NCI-H187 treated with DMSO at 0.1 percent for 48 hours (cell line): ENCODE measurements around the gene LYRM4.

Experiments used
- DNase-seq: peaks from one replicate; lab custom pipeline; 2025; lab: John Stamatoyannopoulos, UW

Gene LYRM4

GRCh38 chr6:5246141-5247097 lies 14.3 kb downstream of the LYRM4 start:
- DNase-seq: no peak

- no peak for DNase-seq
Observed at GRCh38 chr6:5243069-5243468, 17.7 kb downstream of the LYRM4 start.

- DNase-seq: no peak
Observed at GRCh38 chr6:5241252-5241651, 19.5 kb downstream of the LYRM4 start.

GRCh38 chr6:5238336-5238735 lies 22.4 kb downstream of the LYRM4 start:
- DNase-seq: no peak

- no peak for DNase-seq
Observed at GRCh38 chr6:5237805-5238204, 22.9 kb downstream of the LYRM4 start.

- DNase-seq: no peak
Observed at GRCh38 chr6:5235830-5236229, 24.9 kb downstream of the LYRM4 start.

- DNase-seq: no peak
Observed at GRCh38 chr6:5234874-5235273, 25.9 kb downstream of the LYRM4 start.

- DNase-seq: no peak
Observed at GRCh38 chr6:5231289-5231688, 29.5 kb downstream of the LYRM4 start.

GRCh38 chr6:5230081-5230480 lies 30.7 kb downstream of the LYRM4 start:
- DNase-seq: no peak

- DNase-seq: no peak
Observed at GRCh38 chr6:5229356-5229755, 31.4 kb downstream of the LYRM4 start.

- no peak for DNase-seq
Observed at GRCh38 chr6:5223309-5223708, 37.4 kb downstream of the LYRM4 start.

- no peak for DNase-seq
Observed at GRCh38 chr6:5220443-5220842, 40.3 kb downstream of the LYRM4 start.

GRCh38 chr6:5219011-5219691 lies 41.6 kb downstream of the LYRM4 start:
- DNase-seq: no peak

- DNase-seq: no peak
Observed at GRCh38 chr6:5217356-5217755, 43.4 kb downstream of the LYRM4 start.

- no peak for DNase-seq
Observed at GRCh38 chr6:5215799-5216198, 45.0 kb downstream of the LYRM4 start.

GRCh38 chr6:5215159-5215558 lies 45.6 kb downstream of the LYRM4 start:
- no peak for DNase-seq

- no peak for DNase-seq
Observed at GRCh38 chr6:5214570-5215052, 46.1 kb downstream of the LYRM4 start.

GRCh38 chr6:5213836-5214235 lies 46.9 kb downstream of the LYRM4 start:
- no peak for DNase-seq

GRCh38 chr6:5211492-5211891 lies 49.3 kb downstream of the LYRM4 start:
- DNase-seq: no peak

GRCh38 chr6:5208471-5208971 lies 52.2 kb downstream of the LYRM4 start:
- no peak for DNase-seq

- DNase-seq: no peak
Observed at GRCh38 chr6:5208057-5208456, 52.7 kb downstream of the LYRM4 start.

- DNase-seq: no peak
Observed at GRCh38 chr6:5206920-5207561, 53.7 kb downstream of the LYRM4 start.
